HCT116 (cell line): ENCODE data around the gene KRTAP25-1. TPM values are rescaled to one million over a fixed set of nuclear protein-coding genes. Genes with fewer than 3 reads are reported as not detected.

Experiments
- ATAC-seq: fragments of 200-7000 bp; cut with Tn5 transposase; 2 replicates; pipeline ENCODE4 v1.9.1; 2020; ENCODE audit warnings: mild to moderate bottlenecking, moderate library complexity
- BruUV-seq: library from RNA; stranded (reverse); fragments of 400-500 nt; replicated peaks from 2 replicates; lab custom pipeline; 2021; lab: Mats Ljungman, UMichigan
- CTCF ChIA-PET: fragments of 300-600 bp; sonication (Branson Sonifier 250); formaldehyde crosslinking; loops from one replicate; lab custom pipeline; 2021; ENCODE audit warnings: antibody characterized with exemption; lab: Charles Lee
- POLR2A ChIA-PET: fragments of 300-600, 350-600 bp; sonication (Branson Sonifier 250); formaldehyde crosslinking; loops from one replicate; lab custom pipeline; 2021; ENCODE audit warnings: antibody characterized with exemption; lab: Charles Lee
- RAD21 ChIA-PET, 2 experiments: fragments of 300-600 bp; sonication (Branson Sonifier 250); formaldehyde crosslinking; loops; one replicate each; lab custom pipeline; 2023; ENCODE audit warnings: low total read pairs in 2 of 2; ENCODE audit not compliant: uncharacterized antibody in 2 of 2, unreplicated experiment in 2 of 2, low non-redundant PET in 1 of 2; lab: Charles Lee
- DNase-seq: peaks from one replicate; pipeline ENCODE4 v3.0.0-alpha.2; 2010; ENCODE audit warnings: low read depth, low spot score
- H2AFZ ChIP-seq: fragments of 200-600 bp; shearing (Covaris generic), sonication (generic); 2 replicates; pipeline ENCODE4 v1.6.1; 2017; ENCODE audit warnings: low read depth, mixed run types, mixed read lengths, antibody characterized with exemption, low read length; ENCODE audit not compliant: poor library complexity, severe bottlenecking
- H3K27ac ChIP-seq: 2 replicates; pipeline ENCODE4 v1.5.1; 2012; ENCODE audit warnings: low read depth, low read length
- H3K27me3 ChIP-seq: fragments of 200-600 bp; sonication (generic); 2 replicates; pipeline ENCODE4 v1.6.1; 2016; ENCODE audit warnings: mixed run types, low read length, mixed read lengths; ENCODE audit not compliant: insufficient read depth
- H3K36me3 ChIP-seq, 2 experiments: fragments of 200-500 bp in 1 of 2; fragments of 200-600 bp in 1 of 2; sonication (Bioruptor generic) in 1 of 2; sonication (generic) in 1 of 2; 2 replicates each; pipeline versions ENCODE4 v1.5.1 to v1.6.1; 2014 to 2016; ENCODE audit warnings: low read length in 2 of 2, inconsistent platforms in 1 of 2, mixed read lengths in 1 of 2, mixed run types in 1 of 2; ENCODE audit not compliant: insufficient read depth in 2 of 2, control insufficient read depth in 1 of 2
- H3K4me1 ChIP-seq, 2 experiments: fragments of 200-600 bp in 1 of 2; sonication (generic) in 1 of 2; 2 replicates each; pipeline versions ENCODE4 v1.5.1 to v1.6.1; 2012 to 2017; ENCODE audit warnings: low read length in 2 of 2, inconsistent platforms in 1 of 2, mild to moderate bottlenecking in 1 of 2, mixed read lengths in 1 of 2, mixed run types in 1 of 2, moderate library complexity in 1 of 2; ENCODE audit not compliant: insufficient read depth in 2 of 2, control insufficient read depth in 1 of 2
- H3K4me2 ChIP-seq: fragments of 200-600 bp; sonication (generic); 2 replicates; pipeline ENCODE4 v1.6.1; 2017; ENCODE audit warnings: mixed run types, low read length, mixed read lengths
- H3K4me3 ChIP-seq, 2 experiments: fragments of 200-600 bp in 1 of 2; sonication (generic) in 1 of 2; replicated peaks in 1 of 2; 2 replicates each; pipeline ENCODE4 v1.5.1; 2011 to 2016; ENCODE audit warnings: low read length in 2 of 2, control low read depth in 1 of 2, low read depth in 1 of 2, mild to moderate bottlenecking in 1 of 2, mixed read lengths in 1 of 2, mixed run types in 1 of 2
- H3K79me2 ChIP-seq: fragments of 200-600 bp; sonication (generic); 2 replicates; pipeline ENCODE4 v1.6.1; 2017; ENCODE audit warnings: mild to moderate bottlenecking, mixed run types, low read length, moderate library complexity, mixed read lengths; ENCODE audit not compliant: insufficient read depth
- H3K9ac ChIP-seq: fragments of 200-600 bp; sonication (generic); 2 replicates; pipeline ENCODE4 v1.6.1; 2016; ENCODE audit warnings: low read length, mixed read lengths
- H3K9me2 ChIP-seq: fragments of 200-600 bp; sonication (generic), shearing (Covaris generic); 2 replicates; pipeline ENCODE4 v1.6.1; 2017; ENCODE audit warnings: mixed run types, mild to moderate bottlenecking, moderate library complexity; ENCODE audit not compliant: insufficient read depth
- H3K9me3 ChIP-seq, 2 experiments: fragments of 200-500 bp in 1 of 2; fragments of 200-600 bp in 1 of 2; sonication (Bioruptor generic) in 1 of 2; sonication (generic) in 1 of 2; 2 replicates each; pipeline ENCODE4 v1.6.1; 2014 to 2017; ENCODE audit warnings: low read length in 2 of 2, mixed read lengths in 2 of 2, inconsistent platforms in 1 of 2, low read depth in 1 of 2, mild to moderate bottlenecking in 1 of 2, mixed run types in 1 of 2, moderate library complexity in 1 of 2; ENCODE audit not compliant: control insufficient read depth in 1 of 2, insufficient read depth in 1 of 2
- H4K20me1 ChIP-seq: fragments of 200-600 bp; sonication (generic), shearing (Covaris generic); 2 replicates; pipeline ENCODE4 v1.6.1; 2017; ENCODE audit warnings: mixed run types, mild to moderate bottlenecking, moderate library complexity; ENCODE audit not compliant: insufficient read depth
- ATF3 ChIP-seq: IDR thresholded peaks from 2 replicates; pipeline ENCODE4 v1.6.1; 2012
- CBX3 ChIP-seq: IDR thresholded peaks from 2 replicates; pipeline ENCODE4 v1.6.1; 2012; ENCODE audit warnings: low read depth
- CTCF ChIP-seq, 3 experiments: fragments of 200-600 bp in 1 of 3; sonication (generic) in 1 of 3; IDR thresholded peaks in 2 of 3; conservative IDR thresholded peaks in 1 of 3; 2 replicates each; pipeline ENCODE4 v1.5.1; 2012 to 2017; ENCODE audit warnings: low read depth in 2 of 3, low read length in 2 of 3, antibody characterized with exemption in 1 of 3, borderline replicate concordance in 1 of 3, control low read depth in 1 of 3, mild to moderate bottlenecking in 1 of 3, mixed read lengths in 1 of 3, mixed run types in 1 of 3, moderate library complexity in 1 of 3; ENCODE audit not compliant: insufficient read depth in 1 of 3
- EZH2 ChIP-seq: fragments of 200-600 bp; sonication (generic); IDR thresholded peaks from 2 replicates; pipeline ENCODE4 v1.6.1; 2017; ENCODE audit warnings: antibody characterized with exemption, mixed run types
- EZH2phosphoT487 ChIP-seq: fragments of 200-600 bp; IDR thresholded peaks from 2 replicates; pipeline ENCODE4 v1.6.1; 2018; ENCODE audit warnings: antibody characterized with exemption, borderline replicate concordance
- FOSL1 ChIP-seq: IDR thresholded peaks from 2 replicates; pipeline ENCODE4 v1.6.1; 2012; ENCODE audit warnings: low read depth
- JUND ChIP-seq: IDR thresholded peaks from 2 replicates; pipeline ENCODE4 v1.6.1; 2012
- POLR2A ChIP-seq: IDR thresholded peaks from 2 replicates; pipeline ENCODE4 v1.7.0; 2011; ENCODE audit warnings: borderline replicate concordance; ENCODE audit not compliant: insufficient read depth, insufficient read length; ENCODE audit errors: extremely low read depth
- SRF ChIP-seq: IDR thresholded peaks from 2 replicates; pipeline ENCODE4 v1.6.1; 2012; ENCODE audit warnings: low read depth
- TCF7L2 ChIP-seq: IDR thresholded peaks from 2 replicates; pipeline ENCODE4 v1.7.0; 2011; ENCODE audit warnings: borderline replicate concordance, inconsistent platforms; ENCODE audit not compliant: insufficient read depth, insufficient read length; ENCODE audit errors: extremely low read depth
- intact Hi-C: fragments of 100-400 bp; cut with micrococcal nuclease; formaldehyde crosslinking; loops from 2 replicates; pipeline ENCODE4 v1.10.0; 2022
- total RNA-seq: library from RNA; stranded (reverse); gene quantifications from one replicate; pipeline ENCODE4 v1.2.1, GENCODE V29; 2021; ENCODE audit not compliant: unreplicated experiment

Gene KRTAP25-1
- total RNA-seq, 1 experiment from 2014 or later: not detected

GRCh38 chr21:30245061-30245460 lies 44.3 kb downstream of the KRTAP25-1 start:
- H3K27me3 ChIP-seq: no peaks in the 10 kb centered on the region
- ATAC-seq: no peak
- H3K27ac ChIP-seq: no peak overlapping the region
- H3K79me2 ChIP-seq: no peaks in the 10 kb centered on the region
- H3K4me3 ChIP-seq: no peak overlapping the region
- ChIA-PET CTCF (no interaction called here), RAD21 (no interaction called here), POLR2A (no interaction called here)
- H3K36me3 ChIP-seq: no peaks in the 10 kb centered on the region
- no TSS peak for BruUV-seq
- no peak for TF ChIP-seq ATF3
- TF ChIP-seq FOSL1: no peak
- no peak for TF ChIP-seq EZH2
- no peak for TF ChIP-seq TCF7L2
- no peak for TF ChIP-seq EZH2phosphoT487
- no peak for TF ChIP-seq JUND
- TF ChIP-seq SRF: no peak
- no peak for TF ChIP-seq POLR2A
- TF ChIP-seq CTCF (IDR thresholded peaks at IDR 0.05 in 2 of 3, conservative IDR thresholded peaks at IDR 0.05 in 1 of 3; ENCODE audit: borderline replicate concordance in 1 of 3, insufficient read depth in 1 of 3, low read depth in 2 of 3, low read length in 2 of 3): no peak
- no peak for TF ChIP-seq CBX3
- no peaks in the 10 kb centered on the region for H3K4me1 ChIP-seq
- no peak overlapping the region for H2AFZ ChIP-seq
- intact Hi-C loops: loop anchor here (5.0 kb wide), 1 partner anchor 832 kb away; no protein-coding TSS in a partner anchor
- H3K4me2 ChIP-seq: no peak overlapping the region
- H3K9me3 ChIP-seq: peaks cover 25 to 32% of the 10 kb centered on the region in 2 experiments; a peak in 2 of 4 replicates
- DNase-seq: no peak
- H3K9me2 ChIP-seq: no peaks in the 10 kb centered on the region
- H3K9ac ChIP-seq: no peak overlapping the region
- no peaks in the 10 kb centered on the region for H4K20me1 ChIP-seq
